Mucosa of rectum (tissue), 2 donors: ENCODE measurements around the gene PPAN.

Source experiments
- H3K27ac ChIP-seq, 2 donors: one replicate each; pipeline ENCODE4 v1.7.0; 2013; ENCODE audit warnings: inconsistent platforms in 2 of 2, low read depth in 2 of 2, low read length in 2 of 2
- H3K27me3 ChIP-seq, 2 donors: one replicate each; pipeline ENCODE4 v1.7.0; 2013; ENCODE audit warnings: low read length in 2 of 2; ENCODE audit not compliant: control insufficient read depth in 2 of 2, insufficient read depth in 2 of 2
- H3K36me3 ChIP-seq, 2 donors: one replicate each; pipeline ENCODE4 v1.7.0; 2013; ENCODE audit warnings: low read length in 2 of 2; ENCODE audit not compliant: control insufficient read depth in 2 of 2, insufficient read depth in 2 of 2
- H3K4me1 ChIP-seq, 2 donors: one replicate each; pipeline ENCODE4 v1.7.0; 2013; ENCODE audit warnings: low read length in 2 of 2, mild to moderate bottlenecking in 1 of 2; ENCODE audit not compliant: control insufficient read depth in 2 of 2, insufficient read depth in 2 of 2
- H3K4me3 ChIP-seq, 2 donors: one replicate each; pipeline ENCODE4 v1.7.0; 2013; ENCODE audit warnings: low read length in 2 of 2
- H3K9ac ChIP-seq, 2 donors: one replicate each; pipeline ENCODE4 v1.7.0; 2013; ENCODE audit warnings: low read length in 2 of 2, low read depth in 1 of 2, mild to moderate bottlenecking in 1 of 2
- H3K9me3 ChIP-seq, 2 donors: one replicate each; pipeline ENCODE4 v1.7.0; 2013; ENCODE audit warnings: low read length in 2 of 2; ENCODE audit not compliant: control insufficient read depth in 2 of 2
- donor health status: healthy.
- donor health status: Normal muscosa, but diverticular disease.

The PPAN gene

GRCh38 chr19:10126213-10126639 is 20.1 kb downstream of the PPAN start:
- Histone ChIP-seq H3K4me1 (no peaks in the 10 kb centered on the region), H3K4me3 (no peak overlapping the region), H3K9me3 (no peaks in the 10 kb centered on the region), H3K27me3 (no peaks in the 10 kb centered on the region), H3K27ac (no peak overlapping the region), H3K36me3 (peaks cover 0 to 3% of the 10 kb centered on the region in 2 donors), H3K9ac (no peak overlapping the region)

GRCh38 chr19:10132905-10133304 is 26.7 kb downstream of the PPAN start:
- no peak overlapping the region for H3K9ac ChIP-seq
- peaks cover 24 to 38% of the 10 kb centered on the region in 2 donors for H3K36me3 ChIP-seq
- no peak overlapping the region for H3K4me3 ChIP-seq
- no peak overlapping the region for H3K27ac ChIP-seq
- no peaks in the 10 kb centered on the region for H3K4me1 ChIP-seq
- no peaks in the 10 kb centered on the region for H3K9me3 ChIP-seq
- no peaks in the 10 kb centered on the region for H3K27me3 ChIP-seq

- Histone ChIP-seq H3K4me1 (no peaks in the 10 kb centered on the region), H3K27me3 (no peaks in the 10 kb centered on the region), H3K4me3 (no peak overlapping the region), H3K9ac (no peak overlapping the region), H3K27ac (no peak overlapping the region), H3K36me3 (peaks cover 30 to 45% of the 10 kb centered on the region in 2 donors), H3K9me3 (no peaks in the 10 kb centered on the region)
These were observed 27.4 kb downstream of the PPAN start for GRCh38 chr19:10133596-10133995.

GRCh38 chr19:10134040-10134439 is 27.9 kb downstream of the PPAN start:
- Histone ChIP-seq H3K27ac (no peak overlapping the region), H3K9me3 (no peaks in the 10 kb centered on the region), H3K4me3 (no peak overlapping the region), H3K36me3 (peaks cover 35 to 49% of the 10 kb centered on the region in 2 donors), H3K4me1 (no peaks in the 10 kb centered on the region), H3K9ac (no peak overlapping the region), H3K27me3 (no peaks in the 10 kb centered on the region)

GRCh38 chr19:10135551-10136334 is 29.6 kb downstream of the PPAN start:
- H3K36me3 ChIP-seq, result peaks cover 46 to 65% of the 10 kb centered on the region in 2 donors
- no peak overlapping the region for H3K9ac ChIP-seq
- no peak overlapping the region for H3K27ac ChIP-seq
- no peak overlapping the region for H3K4me3 ChIP-seq
- no peaks in the 10 kb centered on the region for H3K9me3 ChIP-seq
- no peaks in the 10 kb centered on the region for H3K4me1 ChIP-seq
- H3K27me3 ChIP-seq, result no peaks in the 10 kb centered on the region

- no peaks in the 10 kb centered on the region for H3K4me1 ChIP-seq
- H3K36me3 ChIP-seq, result peaks cover 58 to 73% of the 10 kb centered on the region in 2 donors
- H3K9me3 ChIP-seq, result no peaks in the 10 kb centered on the region
- H3K4me3 ChIP-seq, result no peak overlapping the region
- no peaks in the 10 kb centered on the region for H3K27me3 ChIP-seq
- H3K27ac ChIP-seq, result no peak overlapping the region
- H3K9ac ChIP-seq, result no peak overlapping the region
These were observed 30.8 kb downstream of the PPAN start for GRCh38 chr19:10136936-10137335.

GRCh38 chr19:10137751-10138682 is 31.9 kb downstream of the PPAN start:
- Histone ChIP-seq H3K4me3 (no peak overlapping the region), H3K27me3 (no peaks in the 10 kb centered on the region), H3K9me3 (no peaks in the 10 kb centered on the region), H3K9ac (no peak overlapping the region), H3K36me3 (peaks cover 59 to 78% of the 10 kb centered on the region in 2 donors), H3K4me1 (peaks cover 6 to 7% of the 10 kb centered on the region in 2 donors), H3K27ac (no peak overlapping the region)

- Histone ChIP-seq H3K9ac (no peak overlapping the region), H3K27me3 (no peaks in the 10 kb centered on the region), H3K36me3 (peaks cover 65 to 72% of the 10 kb centered on the region in 2 donors), H3K27ac (no peak overlapping the region), H3K4me1 (peaks cover 7 to 8% of the 10 kb centered on the region in 2 donors), H3K4me3 (no peak overlapping the region), H3K9me3 (no peaks in the 10 kb centered on the region)
These were observed 33.0 kb downstream of the PPAN start for GRCh38 chr19:10138879-10139795.

GRCh38 chr19:10139952-10140351 is 33.8 kb downstream of the PPAN start:
- Histone ChIP-seq H3K9me3 (no peaks in the 10 kb centered on the region), H3K36me3 (peaks cover 67 to 78% of the 10 kb centered on the region in 2 donors), H3K9ac (no peak overlapping the region), H3K27me3 (no peaks in the 10 kb centered on the region), H3K27ac (no peak overlapping the region), H3K4me3 (no peak overlapping the region), H3K4me1 (peaks cover 7 to 8% of the 10 kb centered on the region in 2 donors)
